Activated T-helper 1 cell treated with anti-CD3 and anti-CD28 coated beads, Interleukin-12 subunit alpha, Interleukin-12 subunit beta, Interleukin-2, Interleukin-4 antibody, amounts not matched to agents 30 ng/mL and 10 ng/mL and 1 ng/mL, durations not matched to agents 14 hours and 24 hours and 36 hours (primary cell): ENCODE results near the gene RABGAP1. TPM values are rescaled to one million over a fixed set of nuclear protein-coding genes. Genes with fewer than 3 reads are reported as not detected.

Source experiments
- DNase-seq: peaks from one replicate; pipeline ENCODE4 v3.0.0; 2021; ENCODE audit warnings: low spot score
- H3K27ac Mint-ChIP-seq: one replicate; pipeline ENCODE4 v1.8.0; 2021; ENCODE audit warnings: mild to moderate bottlenecking, mixed read lengths
- H3K27me3 Mint-ChIP-seq: one replicate; pipeline ENCODE4 v1.8.0; 2022; ENCODE audit warnings: mild to moderate bottlenecking, moderate library complexity, mixed read lengths; ENCODE audit not compliant: insufficient read depth
- H3K36me3 Mint-ChIP-seq: one replicate; pipeline ENCODE4 v1.8.0; 2021; ENCODE audit warnings: low read depth, mixed read lengths
- H3K4me1 Mint-ChIP-seq: one replicate; pipeline ENCODE4 v1.8.0; 2021; ENCODE audit warnings: low read depth, mixed read lengths
- H3K4me3 Mint-ChIP-seq: one replicate; pipeline ENCODE4 v1.8.0; 2021; ENCODE audit warnings: mild to moderate bottlenecking, moderate library complexity, mixed read lengths
- H3K9me3 Mint-ChIP-seq: one replicate; pipeline ENCODE4 v1.8.0; 2021; ENCODE audit warnings: mixed read lengths
- intact Hi-C: fragments of 100-400 bp; cut with micrococcal nuclease; formaldehyde crosslinking; loops from one replicate; pipeline ENCODE4 v1.15.1; 2024
- total RNA-seq: library from RNA; stranded (reverse); gene quantifications from 2 replicates; pipeline ENCODE4 v1.2.3, GENCODE V29; 2022

RABGAP1 gene
- total RNA-seq, 1 donor from 2014 or later: 30.2 TPM

DNA sequence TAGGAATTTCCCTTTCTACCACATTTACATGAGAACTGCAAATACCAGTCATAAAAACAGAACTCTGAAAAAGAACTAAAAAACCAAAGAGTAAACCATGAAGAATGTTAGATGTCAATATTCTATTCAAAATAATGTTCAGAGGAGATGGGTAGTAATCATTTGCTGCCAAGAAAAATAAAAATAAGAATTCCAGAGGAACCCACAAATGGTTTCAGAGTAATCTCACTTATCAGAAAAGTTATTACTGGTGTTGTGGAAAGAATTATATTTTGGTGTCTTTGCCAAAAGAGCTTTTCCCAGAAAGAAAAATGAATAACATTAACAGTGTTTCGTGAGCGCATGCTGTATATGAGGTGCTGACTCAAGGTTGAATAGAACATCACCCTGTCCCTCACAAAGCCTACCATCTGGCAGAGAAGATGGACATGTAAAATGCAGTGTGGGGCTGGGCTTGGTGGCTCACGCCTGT lies 128.2 kb downstream of the RABGAP1 start:
- H3K9me3 Mint-ChIP-seq: no peaks in the 10 kb centered on the region
- H3K27me3 Mint-ChIP-seq: no peaks in the 10 kb centered on the region
- intact Hi-C loops: loop anchor here (1.0 kb wide), 1 partner anchor 156 kb away; no protein-coding TSS in a partner anchor
- no peak for DNase-seq
- peaks cover 22% of the 10 kb centered on the region for H3K36me3 Mint-ChIP-seq
- H3K4me1 Mint-ChIP-seq: peaks cover 17% of the 10 kb centered on the region
- H3K27ac Mint-ChIP-seq: no peak overlapping the region
- no peak overlapping the region for H3K4me3 Mint-ChIP-seq

DNA sequence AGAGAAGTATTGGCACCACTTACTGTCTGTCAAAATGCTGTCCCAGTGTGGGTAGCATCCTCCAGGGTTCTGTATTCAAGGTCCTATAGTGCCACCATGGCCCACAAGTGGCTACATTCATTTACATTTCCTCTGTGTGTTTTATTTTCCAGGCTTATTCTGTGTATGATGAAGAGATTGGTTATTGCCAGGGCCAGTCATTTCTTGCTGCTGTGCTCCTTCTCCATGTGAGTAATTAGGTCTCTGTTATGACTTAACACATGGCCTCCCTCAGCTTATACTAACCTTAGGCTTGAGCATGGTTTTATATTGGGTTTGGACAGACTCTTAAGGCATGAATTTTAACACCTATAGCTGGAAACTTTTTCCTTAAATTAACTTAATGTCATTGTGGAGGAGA lies 129.4 kb downstream of the RABGAP1 start:
- no peaks in the 10 kb centered on the region for H3K27me3 Mint-ChIP-seq
- H3K27ac Mint-ChIP-seq: no peak overlapping the region
- H3K4me1 Mint-ChIP-seq: peaks cover 17% of the 10 kb centered on the region
- H3K9me3 Mint-ChIP-seq: no peaks in the 10 kb centered on the region
- H3K36me3 Mint-ChIP-seq: peaks cover 22% of the 10 kb centered on the region
- intact Hi-C loops: no loop called here
- no peak overlapping the region for H3K4me3 Mint-ChIP-seq
- DNase-seq: no peak

DNA sequence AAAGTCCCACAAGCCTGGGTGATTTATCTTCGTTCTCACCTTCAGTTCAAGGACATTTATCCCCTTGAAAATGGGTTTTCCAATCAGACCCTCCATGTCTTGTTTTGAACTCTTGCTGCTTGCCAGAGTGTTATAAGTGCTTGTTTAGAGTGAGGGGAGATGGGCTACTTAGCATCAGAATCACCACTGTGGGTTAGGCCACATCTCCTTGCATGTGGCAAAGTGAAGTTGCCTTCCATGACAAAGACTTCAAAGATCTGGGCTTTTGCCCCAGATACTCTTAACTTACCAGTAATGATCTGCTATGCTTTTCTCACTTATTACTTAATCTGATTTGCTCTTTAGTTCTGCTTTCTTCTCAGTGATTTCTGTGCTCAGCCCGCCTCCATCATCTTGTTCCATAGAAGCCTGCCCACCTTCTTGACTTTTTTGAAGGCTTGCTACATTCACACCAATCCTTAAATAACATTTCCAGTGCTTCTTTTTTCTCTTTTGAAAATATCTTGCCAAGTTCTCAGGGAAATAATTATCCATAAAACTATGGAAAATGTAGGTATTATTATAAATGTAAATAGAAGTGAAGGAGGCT lies 131.7 kb downstream of the RABGAP1 start:
- no peaks in the 10 kb centered on the region for H3K27me3 Mint-ChIP-seq
- H3K4me1 Mint-ChIP-seq: peaks cover 17% of the 10 kb centered on the region
- intact Hi-C loops: no loop called here
- H3K36me3 Mint-ChIP-seq: peaks cover 9% of the 10 kb centered on the region
- no peak for DNase-seq
- no peak overlapping the region for H3K4me3 Mint-ChIP-seq
- no peaks in the 10 kb centered on the region for H3K9me3 Mint-ChIP-seq
- H3K27ac Mint-ChIP-seq: no peak overlapping the region

DNA sequence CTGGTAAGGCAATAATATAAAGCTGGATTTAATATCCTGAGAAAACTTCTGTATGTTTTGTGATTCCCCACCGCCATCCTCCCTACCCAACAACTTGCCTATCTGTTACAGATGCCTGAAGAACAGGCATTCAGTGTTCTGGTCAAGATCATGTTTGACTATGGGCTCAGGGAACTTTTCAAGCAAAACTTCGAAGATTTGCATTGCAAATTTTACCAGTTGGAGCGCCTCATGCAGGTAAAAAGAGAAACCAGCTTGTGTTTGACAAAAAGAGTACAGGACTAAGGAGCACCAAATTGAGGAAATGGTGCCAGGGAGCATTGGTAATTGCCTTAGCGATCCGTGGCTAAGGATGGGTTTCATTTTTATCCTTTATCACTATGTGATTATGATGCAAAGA lies 132.6 kb downstream of the RABGAP1 start:
- no peak overlapping the region for H3K27ac Mint-ChIP-seq
- intact Hi-C loops: no loop called here
- H3K9me3 Mint-ChIP-seq: no peaks in the 10 kb centered on the region
- H3K4me3 Mint-ChIP-seq: no peak overlapping the region
- peaks cover 17% of the 10 kb centered on the region for H3K4me1 Mint-ChIP-seq
- no peaks in the 10 kb centered on the region for H3K27me3 Mint-ChIP-seq
- H3K36me3 Mint-ChIP-seq: peaks cover 9% of the 10 kb centered on the region
- DNase-seq: no peak

DNA sequence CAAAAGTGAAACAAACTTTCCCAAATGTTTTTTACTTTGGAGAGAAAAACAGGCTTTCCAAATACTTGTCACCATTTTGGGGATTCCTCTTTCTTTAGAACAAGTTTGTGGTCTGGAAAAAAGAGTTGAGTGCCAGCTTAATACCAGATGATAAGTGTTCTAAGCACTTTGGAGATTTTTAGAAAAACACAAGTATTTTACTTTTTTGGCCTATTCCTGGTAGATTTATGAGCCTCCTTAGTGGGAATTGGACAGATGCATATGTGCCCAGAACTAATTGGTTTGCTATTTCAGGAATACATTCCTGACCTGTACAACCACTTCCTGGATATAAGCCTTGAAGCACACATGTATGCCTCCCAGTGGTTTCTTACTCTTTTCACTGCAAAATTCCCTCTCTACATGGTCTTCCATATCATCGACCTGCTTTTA lies 133.2 kb downstream of the RABGAP1 start:
- Mint-ChIP-seq H3K27me3 (no peaks in the 10 kb centered on the region), H3K36me3 (peaks cover 9% of the 10 kb centered on the region), H3K4me1 (peaks cover 12% of the 10 kb centered on the region), H3K4me3 (no peak overlapping the region), H3K27ac (no peak overlapping the region), H3K9me3 (no peaks in the 10 kb centered on the region)
- intact Hi-C loops: no loop called here
- no peak for DNase-seq

DNA sequence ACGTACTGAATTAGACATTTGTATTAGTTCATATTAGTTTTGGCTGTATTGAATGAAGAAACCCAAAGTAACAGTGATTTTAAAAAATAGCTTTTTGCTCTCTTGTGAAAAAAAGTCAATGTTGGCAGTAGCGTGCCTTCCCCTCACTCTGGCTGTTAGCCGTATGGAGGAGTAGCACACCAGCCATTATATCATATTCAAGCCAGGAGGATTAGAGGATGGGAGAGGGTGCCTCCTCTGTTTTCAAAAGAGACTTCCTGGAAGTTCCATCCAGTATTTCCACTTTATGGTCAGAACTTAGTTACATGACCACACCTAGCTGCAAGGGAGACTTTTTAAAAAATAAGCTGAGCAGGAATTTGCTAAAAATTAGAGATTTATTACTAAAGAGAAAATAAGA lies 133.8 kb downstream of the RABGAP1 start:
- peaks cover 10% of the 10 kb centered on the region for H3K36me3 Mint-ChIP-seq
- H3K4me3 Mint-ChIP-seq: no peak overlapping the region

DNA sequence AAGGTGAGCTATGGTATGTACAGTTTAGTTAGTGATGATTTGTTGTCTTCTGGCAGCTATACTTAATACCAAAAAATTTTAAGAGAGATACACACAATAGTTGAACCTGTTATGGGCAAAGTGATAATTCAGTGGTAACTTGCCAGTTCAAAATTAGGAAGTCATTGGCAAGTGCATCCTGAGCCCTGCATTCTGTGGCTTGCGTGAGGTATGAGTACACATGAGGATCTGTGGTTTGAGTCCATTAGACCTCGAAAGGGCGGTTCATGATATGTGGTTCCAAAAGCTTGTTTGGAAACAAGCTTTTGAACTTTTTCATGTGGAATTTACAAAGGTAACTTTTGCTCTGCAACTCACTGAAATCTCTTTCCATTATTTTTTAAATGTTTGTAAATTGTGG lies 139.6 kb downstream of the RABGAP1 start:
- no peak overlapping the region for H3K4me3 Mint-ChIP-seq
- H3K9me3 Mint-ChIP-seq: no peaks in the 10 kb centered on the region
- peaks cover 7% of the 10 kb centered on the region for H3K36me3 Mint-ChIP-seq
- H3K4me1 Mint-ChIP-seq: no peaks in the 10 kb centered on the region
- H3K27me3 Mint-ChIP-seq: no peaks in the 10 kb centered on the region
- no peak for DNase-seq
- intact Hi-C loops: loop anchor here (5.0 kb wide), 1 partner anchor 187 kb away; the partner anchor contains the start of gene STRBP
- H3K27ac Mint-ChIP-seq: no peak overlapping the region

More for the DNA sequence above, 133.8 kb downstream of the RABGAP1 start:
- DNase-seq: no peak
- Mint-ChIP-seq H3K9me3 (no peaks in the 10 kb centered on the region), H3K27ac (no peak overlapping the region), H3K27me3 (no peaks in the 10 kb centered on the region), H3K4me1 (peaks cover 10% of the 10 kb centered on the region)
- intact Hi-C loops: no loop called here

DNA sequence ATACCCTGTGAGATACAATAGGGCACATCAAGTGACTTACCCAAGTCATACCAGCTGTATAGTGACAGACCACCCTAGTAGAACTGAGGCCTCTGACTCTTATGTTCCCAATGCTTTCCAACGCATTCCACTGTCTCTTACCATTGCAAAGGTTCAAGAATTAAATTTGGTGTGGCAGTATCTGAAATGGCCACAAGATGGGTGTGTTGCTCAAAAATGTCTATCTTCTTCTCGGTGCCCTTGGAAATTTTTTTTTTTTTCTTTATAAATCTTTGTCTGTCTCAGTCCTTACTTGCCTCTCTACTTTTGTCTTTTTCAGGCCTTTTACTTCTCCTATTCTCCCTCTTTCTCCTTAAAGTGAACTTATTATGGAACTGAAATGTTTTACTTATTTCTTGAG lies 141.0 kb downstream of the RABGAP1 start:
- no peaks in the 10 kb centered on the region for H3K27me3 Mint-ChIP-seq
- DNase-seq: no peak

DNA sequence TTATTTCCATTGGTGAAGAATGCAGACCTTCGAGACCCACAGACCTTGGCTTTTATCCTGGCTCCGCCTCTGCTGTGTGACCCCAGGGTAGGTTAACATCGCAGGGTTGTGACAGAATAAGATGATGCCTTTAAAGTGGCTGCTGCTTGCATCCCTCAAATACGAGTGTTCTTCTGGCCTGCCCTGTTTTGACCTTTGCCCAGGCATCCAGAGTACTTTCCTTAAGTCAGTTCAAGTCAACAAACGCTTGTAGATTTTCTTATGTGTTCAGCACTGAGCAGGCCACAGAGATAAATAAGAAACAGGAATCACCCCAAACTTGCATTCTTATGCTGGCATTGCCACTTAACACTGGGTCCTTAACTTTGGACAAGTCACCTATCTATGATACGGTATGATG lies 142.9 kb downstream of the RABGAP1 start:
- Mint-ChIP-seq H3K4me1 (no peaks in the 10 kb centered on the region), H3K4me3 (no peak overlapping the region), H3K27me3 (no peaks in the 10 kb centered on the region), H3K9me3 (no peaks in the 10 kb centered on the region), H3K27ac (no peak overlapping the region), H3K36me3 (peaks cover 11% of the 10 kb centered on the region)
- intact Hi-C loops: loop anchor here (5.0 kb wide), 1 partner anchor 184 kb away; the partner anchor contains the start of gene STRBP
- no peak for DNase-seq

More for the DNA sequence above, 141.0 kb downstream of the RABGAP1 start:
- intact Hi-C loops: loop anchor here (1.0 to 5.0 kb wide), 3 partner anchors 143 to 268 kb away; partner anchors contain the start of gene STRBP
- Mint-ChIP-seq H3K36me3 (peaks cover 10% of the 10 kb centered on the region), H3K4me3 (no peak overlapping the region), H3K27ac (no peak overlapping the region), H3K4me1 (no peaks in the 10 kb centered on the region), H3K9me3 (no peaks in the 10 kb centered on the region)

DNA sequence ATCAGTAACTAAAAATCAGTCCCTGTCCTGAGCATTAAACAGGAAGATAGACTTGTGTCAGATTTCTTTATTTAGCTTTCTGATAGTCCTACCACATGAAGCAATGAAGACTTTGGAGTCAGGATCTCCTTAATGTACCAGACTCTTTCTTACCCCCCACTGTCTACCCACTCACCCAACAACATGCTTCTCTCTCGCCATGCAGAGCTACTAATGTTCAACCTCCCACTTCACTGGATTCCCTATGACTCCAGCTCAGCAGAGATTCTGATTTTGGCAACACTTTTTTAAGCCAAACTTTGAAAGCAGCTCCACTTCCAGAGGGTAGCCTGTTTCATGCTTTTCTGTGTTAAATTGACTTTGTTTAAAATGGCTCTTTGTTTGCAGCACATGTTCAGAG lies 143.4 kb downstream of the RABGAP1 start:
- no peaks in the 10 kb centered on the region for H3K9me3 Mint-ChIP-seq
- intact Hi-C loops: loop anchor here (5.0 kb wide), 1 partner anchor 183 kb away; the partner anchor contains the start of gene STRBP
- no peak overlapping the region for H3K4me3 Mint-ChIP-seq
- H3K27ac Mint-ChIP-seq: no peak overlapping the region
- H3K27me3 Mint-ChIP-seq: no peaks in the 10 kb centered on the region
- peaks cover 15% of the 10 kb centered on the region for H3K36me3 Mint-ChIP-seq
- H3K4me1 Mint-ChIP-seq: no peaks in the 10 kb centered on the region
- DNase-seq: no peak

DNA sequence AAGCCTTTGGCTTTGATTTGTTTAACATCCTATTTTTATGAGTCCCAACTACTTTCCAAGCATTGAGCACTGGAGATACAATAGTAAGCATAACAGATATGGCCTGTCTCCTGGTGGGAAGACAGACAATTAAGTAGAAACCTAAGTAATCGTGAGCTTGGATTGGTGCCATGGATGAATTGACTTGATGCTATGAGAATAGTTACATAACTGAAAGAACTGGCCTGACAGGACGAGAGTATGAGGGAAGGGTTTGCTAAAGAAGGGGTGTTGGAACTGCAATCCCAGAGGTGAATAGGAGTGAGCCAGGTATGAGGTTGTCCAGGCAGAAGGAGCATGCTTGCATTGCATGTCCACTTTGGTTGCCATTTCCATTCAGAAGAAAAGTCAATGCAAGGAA lies 145.1 kb downstream of the RABGAP1 start:
- DNase-seq: no peak
- H3K4me3 Mint-ChIP-seq: no peak overlapping the region
- H3K4me1 Mint-ChIP-seq: no peaks in the 10 kb centered on the region
- H3K27ac Mint-ChIP-seq: no peak overlapping the region
- no peaks in the 10 kb centered on the region for H3K9me3 Mint-ChIP-seq
- intact Hi-C loops: no loop called here
- peaks cover 20% of the 10 kb centered on the region for H3K36me3 Mint-ChIP-seq
- H3K27me3 Mint-ChIP-seq: no peaks in the 10 kb centered on the region

DNA sequence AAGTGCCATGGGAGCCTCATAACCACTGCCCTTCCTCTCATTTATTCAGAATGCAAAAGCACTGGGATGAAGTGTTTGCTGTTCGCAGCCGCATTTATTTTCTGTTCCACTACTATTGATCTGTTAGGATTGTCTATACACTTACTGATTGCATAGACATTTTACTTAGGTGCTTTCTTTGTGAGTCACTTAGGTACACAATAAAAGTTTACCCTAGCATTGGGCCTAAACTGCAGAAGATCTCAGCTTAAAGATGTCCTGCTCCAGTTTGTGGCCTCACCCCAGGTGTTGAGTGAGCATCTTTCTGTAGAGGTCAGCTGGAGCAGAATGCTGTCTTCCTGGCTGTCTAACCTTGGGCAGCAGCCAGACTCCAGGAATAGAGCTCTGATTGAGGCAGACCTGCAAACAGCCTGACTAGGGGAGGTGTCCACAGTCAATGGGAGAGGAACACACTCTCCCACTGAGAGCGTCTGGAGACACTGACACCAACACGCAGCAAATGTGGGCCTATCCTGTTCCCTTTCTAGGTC lies 146.6 kb downstream of the RABGAP1 start:
- DNase-seq: no peak
- Mint-ChIP-seq H3K36me3 (peaks cover 22% of the 10 kb centered on the region), H3K27ac (no peak overlapping the region), H3K9me3 (no peaks in the 10 kb centered on the region), H3K4me3 (no peak overlapping the region), H3K4me1 (no peaks in the 10 kb centered on the region), H3K27me3 (no peaks in the 10 kb centered on the region)
- intact Hi-C loops: no loop called here

DNA sequence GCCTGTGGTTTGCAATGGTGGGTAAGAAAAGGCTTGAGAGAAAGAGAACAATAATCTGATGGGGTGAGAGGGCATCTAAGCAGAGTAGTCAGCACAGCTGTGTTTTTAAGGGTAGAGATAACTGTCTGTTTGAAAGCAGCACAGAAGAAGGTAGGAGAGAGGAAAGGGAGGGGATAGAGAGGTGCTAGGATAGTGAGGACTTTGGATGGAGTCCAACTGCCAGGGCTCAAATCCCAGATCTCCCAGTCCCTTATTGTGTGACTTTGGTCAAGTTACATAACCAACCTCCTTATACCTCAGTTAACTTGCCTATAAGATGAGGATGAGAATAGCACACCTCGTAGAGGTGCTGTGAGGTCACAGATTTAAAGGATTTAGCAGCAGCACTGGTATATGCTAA lies 148.2 kb downstream of the RABGAP1 start:
- Mint-ChIP-seq H3K27ac (no peak overlapping the region), H3K9me3 (no peaks in the 10 kb centered on the region), H3K36me3 (peaks cover 33% of the 10 kb centered on the region), H3K4me1 (no peaks in the 10 kb centered on the region), H3K27me3 (no peaks in the 10 kb centered on the region), H3K4me3 (no peak overlapping the region)
- DNase-seq: no peak
- intact Hi-C loops: no loop called here
